Kidney (tissue), 14 donors: ENCODE data around the gene MPDZ. TPM values are rescaled to one million over a fixed set of nuclear protein-coding genes. Genes with fewer than 3 reads are reported as not detected.

ENCODE experiments used
- DNase-seq, 5 donors: peaks; one replicate each; pipeline ENCODE4 v3.0.0-alpha.2; 2013 to 2020
- FAIRE-seq: peaks from 2 replicates; lab custom pipeline; 2012; peaks lifted over from hg19 to GRCh38; lab: Jason Lieb, UNC
- H3K27ac ChIP-seq, 2 donors: one replicate each; pipeline ENCODE4 v1.7.0; 2013; ENCODE audit warnings: low read depth in 2 of 2, low read length in 2 of 2, inconsistent platforms in 1 of 2
- H3K27me3 ChIP-seq: one replicate; pipeline ENCODE4 v1.7.1; 2013; ENCODE audit warnings: low read length, inconsistent platforms; ENCODE audit not compliant: control insufficient read depth, insufficient read depth
- H3K36me3 ChIP-seq, 3 donors: one replicate each; pipeline versions ENCODE4 v1.7.0 to v1.7.1; 2013; ENCODE audit warnings: low read length in 3 of 3, control low read depth in 1 of 3, inconsistent platforms in 1 of 3; ENCODE audit not compliant: insufficient read depth in 3 of 3, control insufficient read depth in 2 of 3
- H3K4me1 ChIP-seq, 3 donors: one replicate each; pipeline versions ENCODE4 v1.7.0 to v1.7.1; 2013; ENCODE audit warnings: low read length in 3 of 3, inconsistent platforms in 1 of 3, low read depth in 1 of 3; ENCODE audit not compliant: control insufficient read depth in 2 of 3, insufficient read depth in 2 of 3
- H3K4me3 ChIP-seq, 3 donors: one replicate each; pipeline versions ENCODE4 v1.7.0 to v1.8.1; 2013; ENCODE audit warnings: low read length in 3 of 3, control low read depth in 1 of 3, inconsistent platforms in 1 of 3
- H3K9ac ChIP-seq, 3 donors: one replicate each; pipeline versions ENCODE4 v1.7.0 to v1.7.1; 2013; ENCODE audit warnings: low read length in 3 of 3, control low read depth in 1 of 3, inconsistent platforms in 1 of 3
- H3K9me3 ChIP-seq, 3 donors: one replicate each; pipeline versions ENCODE4 v1.7.0 to v1.7.1; 2013; ENCODE audit warnings: low read length in 3 of 3, control low read depth in 1 of 3, inconsistent platforms in 1 of 3; ENCODE audit not compliant: control insufficient read depth in 2 of 3, insufficient read depth in 1 of 3
- CTCF ChIP-seq: IDR thresholded peaks from 3 replicates; pipeline ENCODE4 v1.5.1; 2012; ENCODE audit warnings: mild to moderate bottlenecking, moderate library complexity, borderline replicate concordance; ENCODE audit not compliant: insufficient read depth; ENCODE audit errors: extremely low read depth
- intact Hi-C: fragments of 100-400 bp; cut with DNase I; formaldehyde crosslinking; loops from one replicate; pipeline ENCODE4 v1.11.1; 2022
- polyA plus RNA-seq: library from polyadenylated mRNA; stranded (reverse); fragments of 350-450 nt; fragmentation: Illumina TruSeq; extraction: RNeasy Lipid Tissue Mini Kit (QIAGEN cat#74804); gene quantifications from one replicate; pipeline ENCODE4 v1.2.3, GENCODE V29; 2014; ENCODE audit warnings: low read depth, low replicate concordance; ENCODE audit not compliant: insufficient read depth
- total RNA-seq: library from RNA; stranded (reverse); fragmentation: NEBNext Ultra II Directional; extraction: Animal tissue kit (Norgen Biotek cat#: 25700); gene quantifications from one replicate; pipeline ENCODE4 v1.2.1, GENCODE V29; 2021
- donor health status: control.
- donor health status: control.
- donor health status: control.
- donor health status: control.
- donor health status: control.
- donor health status: DM: yes; HTN: yes; CAD: no.
- donor health status: Normal renal cell carcinoma (clear cell type).

The MPDZ gene
- total and polyA plus RNA-seq, 2 donors from 2014 or later, result 18.5 to 25.1 TPM

GRCh38 chr9:13292158-13292557 is 12.7 kb upstream of the MPDZ start:
- Histone ChIP-seq H3K4me1 (no peaks in the 10 kb centered on the region), H3K27ac (no peak overlapping the region), H3K27me3 (no peaks in the 10 kb centered on the region), H3K9ac (no peak overlapping the region), H3K4me3 (no peak overlapping the region), H3K36me3 (no peaks in the 10 kb centered on the region), H3K9me3 (no peaks in the 10 kb centered on the region)
- DNase-seq, result no peak
- intact Hi-C loops, result no loop called here
- no peak for FAIRE-seq
- no peak for TF ChIP-seq CTCF

DNA sequence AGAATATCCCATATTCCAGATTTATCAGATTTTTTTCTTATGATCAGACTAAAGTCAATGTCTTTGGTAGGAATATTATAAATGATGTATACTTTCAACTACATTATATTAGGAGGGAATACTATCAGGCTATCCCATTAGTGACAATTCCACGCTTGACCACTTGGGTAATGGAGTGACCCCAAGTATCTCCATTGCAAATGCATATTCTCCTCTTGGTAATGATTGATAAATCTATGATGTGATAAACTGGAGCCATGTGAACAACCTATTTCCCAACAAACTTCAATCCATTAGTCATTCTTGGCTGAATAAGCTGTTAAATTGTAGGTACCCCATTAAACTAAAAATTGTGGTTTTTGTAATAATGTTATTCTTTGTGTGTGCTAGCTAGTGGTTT is 12.2 kb upstream of the MPDZ start:
- no peak overlapping the region for H3K9ac ChIP-seq
- H3K4me3 ChIP-seq, result no peak overlapping the region
- H3K36me3 ChIP-seq, result no peaks in the 10 kb centered on the region
- no peak overlapping the region for H3K27ac ChIP-seq
- no peaks in the 10 kb centered on the region for H3K27me3 ChIP-seq
- FAIRE-seq (no peak), DNase-seq (no peak)
- intact Hi-C loops, result no loop called here
- TF ChIP-seq CTCF, result no peak
- no peaks in the 10 kb centered on the region for H3K9me3 ChIP-seq
- H3K4me1 ChIP-seq, result no peaks in the 10 kb centered on the region

- no peaks in the 10 kb centered on the region for H3K9me3 ChIP-seq
- DNase-seq (no peak), FAIRE-seq (no peak)
- H3K4me1 ChIP-seq, result no peaks in the 10 kb centered on the region
- intact Hi-C loops, result no loop called here
- no peak overlapping the region for H3K9ac ChIP-seq
- no peak for TF ChIP-seq CTCF
- H3K27ac ChIP-seq, result no peak overlapping the region
- H3K36me3 ChIP-seq, result no peaks in the 10 kb centered on the region
- no peaks in the 10 kb centered on the region for H3K27me3 ChIP-seq
- H3K4me3 ChIP-seq, result no peak overlapping the region
These were observed 4.5 kb upstream of the MPDZ start for GRCh38 chr9:13284011-13284410.

DNA sequence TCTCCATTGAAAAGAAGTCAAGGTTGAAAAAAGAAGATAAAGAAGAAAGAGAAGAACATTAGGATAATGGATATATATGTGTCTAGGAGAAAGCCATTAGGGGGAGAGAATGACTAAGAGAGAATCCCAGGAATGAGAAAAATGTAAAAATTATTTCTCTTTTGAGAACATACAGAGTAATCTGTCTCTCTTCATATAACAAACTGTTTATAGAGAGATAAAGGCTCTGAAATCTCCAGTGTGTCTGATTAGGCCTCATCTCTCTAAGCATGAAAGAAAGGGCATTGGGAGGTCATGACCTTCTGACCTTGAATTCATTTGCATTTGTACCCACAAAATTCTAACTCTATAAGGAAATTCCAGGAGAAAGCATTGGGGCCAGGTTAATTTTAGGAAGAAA is 3.5 kb upstream of the MPDZ start:
- Histone ChIP-seq H3K9me3 (no peaks in the 10 kb centered on the region), H3K27ac (no peak overlapping the region), H3K27me3 (no peaks in the 10 kb centered on the region), H3K36me3 (no peaks in the 10 kb centered on the region), H3K4me3 (no peak overlapping the region), H3K4me1 (no peaks in the 10 kb centered on the region), H3K9ac (no peak overlapping the region)
- DNase-seq (no peak), FAIRE-seq (no peak)
- TF ChIP-seq CTCF, result no peak
- intact Hi-C loops, result no loop called here
